ENCODE data around the gene SEC24D. TPM values are rescaled to one million over a fixed set of nuclear protein-coding genes. Genes with fewer than 3 reads are reported as not detected.

SEC24D gene
- total RNA-seq, 2 experiments from 2014 or later: 25.2 to 26.4 TPM

- intact Hi-C loops (cut with micrococcal nuclease): no loop called here
- CTCF ChIA-PET: interaction anchor here (0.9 kb wide), 1 partner anchor 13 kb away, joined by 4 read pairs; no protein-coding TSS in a partner anchor
- no peak overlapping the region for H3K27ac Mint-ChIP-seq
- no peaks in the 10 kb centered on the region for H3K27me3 Mint-ChIP-seq
- ATAC-seq: no peak
- no peaks in the 10 kb centered on the region for H3K4me1 Mint-ChIP-seq (ENCODE audit: low read depth)
- TF ChIP-seq CTCF (IDR thresholded peaks at IDR 0.05): no peak
- H3K36me3 Mint-ChIP-seq (ENCODE audit: low read depth): no peaks in the 10 kb centered on the region
- H3K4me3 Mint-ChIP-seq: no peak overlapping the region
- POLR2A ChIA-PET: interaction anchor here (0.6 kb wide), 1 partner anchor 53 kb away, joined by 3 read pairs; no protein-coding TSS in a partner anchor
- no peak for DNase-seq
- H3K9me3 Mint-ChIP-seq: peaks cover 12% of the 10 kb centered on the region
Observed at GRCh38 chr4:118877797-118878196, 41.9 kb upstream of the SEC24D start.

- H3K9me3 Mint-ChIP-seq: peaks cover 3% of the 10 kb centered on the region
- H3K4me3 Mint-ChIP-seq: no peak overlapping the region
- DNase-seq (no peak), ATAC-seq (no peak)
- no peaks in the 10 kb centered on the region for H3K4me1 Mint-ChIP-seq (ENCODE audit: low read depth)
- ChIA-PET POLR2A (interaction anchor here (0.6 to 1.4 kb wide), 2 partner anchors 22 to 73 kb away, joined by 3 read pairs; no protein-coding TSS in a partner anchor), CTCF (no interaction called here)
- H3K36me3 Mint-ChIP-seq (ENCODE audit: low read depth): no peaks in the 10 kb centered on the region
- H3K27ac Mint-ChIP-seq: no peak overlapping the region
- intact Hi-C loops (cut with micrococcal nuclease): no loop called here
- H3K27me3 Mint-ChIP-seq: no peaks in the 10 kb centered on the region
- TF ChIP-seq CTCF (IDR thresholded peaks at IDR 0.05): no peak
Observed at GRCh38 chr4:118872181-118872580, 36.3 kb upstream of the SEC24D start.

GRCh38 chr4:118869808-118870342 lies 33.9 kb upstream of the SEC24D start:
- H3K4me1 Mint-ChIP-seq (ENCODE audit: low read depth): peaks cover 6% of the 10 kb centered on the region
- ChIA-PET POLR2A (no interaction called here), CTCF (no interaction called here)
- H3K27ac Mint-ChIP-seq: no peak overlapping the region
- H3K36me3 Mint-ChIP-seq (ENCODE audit: low read depth): no peaks in the 10 kb centered on the region
- no peak for TF ChIP-seq CTCF (IDR thresholded peaks at IDR 0.05)
- H3K4me3 Mint-ChIP-seq: no peak overlapping the region
- no peaks in the 10 kb centered on the region for H3K27me3 Mint-ChIP-seq
- no peaks in the 10 kb centered on the region for H3K9me3 Mint-ChIP-seq
- ATAC-seq (no peak), DNase-seq (no peak)
- intact Hi-C loops (cut with micrococcal nuclease): no loop called here

- DNase-seq: no peak
- CTCF ChIA-PET: interaction anchor here (0.9 to 4.0 kb wide), 2 partner anchors 14 to 96 kb away, joined by 3 to 42 read pairs; no protein-coding TSS in a partner anchor
- ATAC-seq: no peak
- Mint-ChIP-seq H3K27ac (no peak overlapping the region), H3K4me1 (ENCODE audit: low read depth) (peaks cover 6% of the 10 kb centered on the region), H3K36me3 (ENCODE audit: low read depth) (no peaks in the 10 kb centered on the region), H3K27me3 (no peaks in the 10 kb centered on the region), H3K4me3 (no peak overlapping the region), H3K9me3 (no peaks in the 10 kb centered on the region)
- POLR2A ChIA-PET: no interaction called here
- no peak for TF ChIP-seq CTCF (IDR thresholded peaks at IDR 0.05)
- intact Hi-C loops (cut with micrococcal nuclease): no loop called here
Observed at GRCh38 chr4:118867311-118868067, 31.6 kb upstream of the SEC24D start.

- Mint-ChIP-seq H3K4me1 (ENCODE audit: low read depth) (peaks cover 6% of the 10 kb centered on the region), H3K27ac (no peak overlapping the region), H3K36me3 (ENCODE audit: low read depth) (no peaks in the 10 kb centered on the region), H3K9me3 (no peaks in the 10 kb centered on the region), H3K27me3 (no peaks in the 10 kb centered on the region), H3K4me3 (no peak overlapping the region)
- CTCF ChIA-PET: interaction anchor here (0.7 to 4.0 kb wide), 2 partner anchors 13 to 95 kb away, joined by 3 to 42 read pairs (median 3); no protein-coding TSS in a partner anchor
- POLR2A ChIA-PET: no interaction called here
- intact Hi-C loops (cut with micrococcal nuclease): no loop called here
- TF ChIP-seq CTCF (IDR thresholded peaks at IDR 0.05): no peak
- ATAC-seq (no peak), DNase-seq (no peak)
Observed at GRCh38 chr4:118866442-118866841, 30.5 kb upstream of the SEC24D start.
